HG02885 (cell line): ENCODE measurements around the gene MINDY4.

ENCODE experiments used
- ATAC-seq: cut with Tn5 transposase; IDR thresholded peaks from one replicate; pipeline ENCODE4 v1.9.1; 2021; ENCODE audit warnings: mild to moderate bottlenecking; ENCODE audit not compliant: unreplicated experiment, poor library complexity

MINDY4 gene

GRCh38 chr7:30937416-30937815, 166.2 kb downstream of the MINDY4 start:
- ATAC-seq, result no peak

- peak; percentile 89 for ATAC-seq
These were observed 167.5 kb downstream of the MINDY4 start for GRCh38 chr7:30938435-30939316.

GRCh38 chr7:30941582-30942323, 170.5 kb downstream of the MINDY4 start:
- ATAC-seq, result no peak
